Measurements from ENCODE around the gene ZNF385C. TPM values are rescaled to one million over a fixed set of nuclear protein-coding genes. Genes with fewer than 3 reads are reported as not detected.

Gene ZNF385C
- total RNA-seq, 4 donors from 2014 or later, result 0.18 to 0.38 TPM; not detected in 2

- intact Hi-C loops (cut with DNase I), result no loop called here
- no peak for DNase-seq
- no peak overlapping the region for H3K4me3 ChIP-seq
- WGBS, 2 donors, result 65 to 73% methylated on average over 6 of the region's 6 CpGs
- TF ChIP-seq CTCF (IDR thresholded peaks at IDR 0.05) (no peak), POLR2A (IDR thresholded peaks at IDR 0.05) (no peak)
- no peaks in the 10 kb centered on the region for H3K36me3 ChIP-seq
- peaks cover 3 to 46% (median 10%) of the 10 kb centered on the region in 4 donors for H3K27me3 ChIP-seq
- H3K4me1 ChIP-seq, result peaks cover 0 to 12% (median 10%) of the 10 kb centered on the region in 3 donors
- H3K27ac ChIP-seq, result no peak overlapping the region
- H3K9me3 ChIP-seq, result no peaks in the 10 kb centered on the region
Observed at GRCh38 chr17:42075789-42076188, 22.5 kb downstream of the ZNF385C start.

GRCh38 chr17:42072323-42073187, 25.7 kb downstream of the ZNF385C start:
- H3K36me3 ChIP-seq, result no peaks in the 10 kb centered on the region
- H3K27ac ChIP-seq, result no peak overlapping the region
- peaks cover 0 to 18% (median 10%) of the 10 kb centered on the region in 3 donors for H3K4me1 ChIP-seq
- peak overlapping the region in 3 of 4 donors; percentile 6 to 63 (median 39) for H3K4me3 ChIP-seq
- no peak for TF ChIP-seq CTCF (IDR thresholded peaks at IDR 0.05)
- no peak for TF ChIP-seq POLR2A (IDR thresholded peaks at IDR 0.05)
- intact Hi-C loops (cut with DNase I), result no loop called here
- peaks cover 3 to 58% (median 10%) of the 10 kb centered on the region in 4 donors for H3K27me3 ChIP-seq
- no peaks in the 10 kb centered on the region for H3K9me3 ChIP-seq
- no peak for DNase-seq
- 81% methylated on average over 4 of the region's 67 CpGs; no CpG with 5 or more reads in 1 of the 2 donors for WGBS, 2 donors

GRCh38 chr17:42071810-42072209, 26.5 kb downstream of the ZNF385C start:
- H3K9me3 ChIP-seq, result no peaks in the 10 kb centered on the region
- H3K4me3 ChIP-seq, result peak overlapping the region in 1 of 4 donors; percentile 63
- H3K36me3 ChIP-seq, result no peaks in the 10 kb centered on the region
- no peak overlapping the region for H3K27ac ChIP-seq
- peaks cover 0 to 21% (median 10%) of the 10 kb centered on the region in 3 donors for H3K4me1 ChIP-seq
- intact Hi-C loops (cut with DNase I), result no loop called here
- TF ChIP-seq POLR2A (IDR thresholded peaks at IDR 0.05) (no peak), CTCF (IDR thresholded peaks at IDR 0.05) (no peak)
- no peak for DNase-seq
- H3K27me3 ChIP-seq, result peaks cover 3 to 59% (median 10%) of the 10 kb centered on the region in 4 donors
- WGBS, 2 donors, result 21 to 40% methylated on average over 1 to 3 of the region's 3 CpGs

- Histone ChIP-seq H3K4me3 (no peak overlapping the region), H3K4me1 (peaks cover 0 to 21% (median 10%) of the 10 kb centered on the region in 3 donors), H3K36me3 (no peaks in the 10 kb centered on the region), H3K27ac (no peak overlapping the region), H3K27me3 (peaks cover 3 to 59% (median 10%) of the 10 kb centered on the region in 4 donors), H3K9me3 (no peaks in the 10 kb centered on the region)
- no peak for TF ChIP-seq CTCF (IDR thresholded peaks at IDR 0.05)
- TF ChIP-seq POLR2A (IDR thresholded peaks at IDR 0.05), result no peak
- DNase-seq, result no peak
- 24 to 70% methylated on average over 1 of the region's 3 CpGs for WGBS, 2 donors
- intact Hi-C loops (cut with DNase I), result loop anchor here (5.0 kb wide), 1 partner anchor 48 kb away; no protein-coding TSS in a partner anchor
Observed at GRCh38 chr17:42068979-42069378, 29.3 kb downstream of the ZNF385C start.

All from esophagus squamous epithelium (tissue), 5 donors.